Mononuclear cell (primary cell): ENCODE data around the gene KIAA1755. TPM values are rescaled to one million over a fixed set of nuclear protein-coding genes. Genes with fewer than 3 reads are reported as not detected.

Experiments used
- H3K27me3 ChIP-seq: 2 replicates; pipeline ENCODE4 v1.6.0; 2011; ENCODE audit warnings: low read length, control low read depth; ENCODE audit not compliant: insufficient read depth
- H3K4me1 ChIP-seq: 2 replicates; pipeline ENCODE4 v1.5.1; 2011; ENCODE audit warnings: mild to moderate bottlenecking, low read length, control low read depth; ENCODE audit not compliant: insufficient read depth
- H3K4me3 ChIP-seq: 2 replicates; pipeline ENCODE4 v1.5.1; 2011; ENCODE audit warnings: mild to moderate bottlenecking, low read length, moderate library complexity
- H3K9me3 ChIP-seq: 2 replicates; pipeline ENCODE4 v1.5.1; 2011; ENCODE audit warnings: low read depth, mild to moderate bottlenecking, control low read depth, low read length
- total RNA-seq: library from RNA; depleted of rRNA; stranded (reverse); fragments of >200 nt; gene quantifications from one replicate; pipeline ENCODE4 v1.2.3, GENCODE V29; 2012

Gene KIAA1755
- total RNA-seq, 1 donor = 0.10 TPM

DNA sequence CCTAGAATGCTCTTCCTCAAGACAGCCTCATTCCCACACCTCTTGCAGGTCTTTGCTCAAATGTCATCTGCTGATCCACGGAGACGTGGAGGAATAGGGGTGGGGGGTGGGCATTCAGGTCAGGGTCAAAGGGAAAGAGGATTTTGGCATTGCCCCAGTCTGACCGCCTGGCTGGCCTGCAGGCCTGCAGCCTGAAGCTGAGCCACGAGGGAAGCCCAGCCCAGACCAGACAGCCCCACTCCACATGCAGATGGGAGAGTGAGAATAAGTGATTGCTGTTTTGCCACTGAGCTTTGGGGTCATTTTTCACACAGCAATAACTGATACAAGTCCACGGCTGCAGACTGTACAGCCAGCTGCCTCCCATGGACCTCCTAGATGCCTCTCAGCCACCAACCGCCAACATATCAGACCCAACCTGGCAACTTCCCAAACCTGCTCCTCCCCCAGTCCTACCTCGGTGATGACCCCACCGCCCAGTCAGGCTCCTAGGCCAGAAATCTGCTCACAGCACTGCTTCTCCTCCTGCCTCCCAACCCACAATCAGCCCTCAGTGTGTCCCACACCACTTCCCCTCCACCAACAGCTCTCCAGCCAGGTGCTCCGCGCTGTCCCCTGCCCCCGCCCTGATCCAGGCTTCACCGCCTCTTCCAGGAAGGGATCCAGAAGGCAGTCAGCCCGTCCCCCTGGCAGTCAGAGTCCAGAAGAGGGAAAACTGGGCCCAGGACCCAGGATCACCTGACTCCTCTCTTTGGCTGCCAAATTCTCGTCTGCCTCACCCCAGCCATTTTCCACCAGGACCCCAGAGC, 14.0 kb downstream of the KIAA1755 start:
- no peak overlapping the region for H3K4me3 ChIP-seq
- H3K9me3 ChIP-seq = peaks cover 18% of the 10 kb centered on the region
- H3K27me3 ChIP-seq = no peaks in the 10 kb centered on the region
- peaks cover 8% of the 10 kb centered on the region for H3K4me1 ChIP-seq

DNA sequence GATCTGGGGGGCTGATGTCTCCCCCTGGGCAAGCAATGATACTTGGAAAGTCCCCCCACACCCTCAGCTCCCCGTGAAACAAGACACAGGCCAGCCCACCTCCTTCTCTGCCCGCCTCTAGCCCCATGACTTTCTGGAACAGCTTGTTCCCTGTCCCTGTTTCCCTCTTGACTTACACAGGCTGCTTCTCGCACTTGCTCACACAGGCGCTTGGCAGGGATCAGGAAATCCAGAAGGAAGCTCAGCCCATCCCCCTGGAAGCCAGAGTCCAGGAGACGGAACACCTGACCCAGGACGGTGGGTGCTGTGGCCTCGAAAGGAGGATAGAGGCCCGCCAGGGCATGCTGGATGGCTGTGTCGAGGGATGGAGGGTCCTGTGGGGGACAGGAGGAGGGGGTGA, 14.8 kb downstream of the KIAA1755 start:
- H3K27me3 ChIP-seq = no peaks in the 10 kb centered on the region
- H3K9me3 ChIP-seq = peaks cover 18% of the 10 kb centered on the region
- no peak overlapping the region for H3K4me3 ChIP-seq
- peaks cover 4% of the 10 kb centered on the region for H3K4me1 ChIP-seq

DNA sequence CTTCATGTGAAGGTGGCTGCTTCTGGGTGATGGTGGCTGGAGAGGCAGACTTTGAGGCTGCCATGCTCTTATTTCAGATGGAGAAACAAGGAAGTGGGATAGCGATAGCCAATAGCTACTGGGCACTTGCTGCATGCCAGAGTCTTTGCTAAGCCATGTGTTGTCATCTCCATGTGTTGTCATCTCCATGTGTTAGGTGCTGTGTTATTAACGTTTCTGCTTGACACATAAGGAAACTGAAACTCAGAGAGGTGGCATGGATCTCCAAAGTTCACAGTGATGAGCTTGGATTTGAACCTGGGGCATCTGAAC, 16.9 kb downstream of the KIAA1755 start:
- Histone ChIP-seq H3K27me3 (peaks cover 2% of the 10 kb centered on the region), H3K9me3 (peaks cover 18% of the 10 kb centered on the region), H3K4me1 (peaks cover 4% of the 10 kb centered on the region), H3K4me3 (no peak overlapping the region)

DNA sequence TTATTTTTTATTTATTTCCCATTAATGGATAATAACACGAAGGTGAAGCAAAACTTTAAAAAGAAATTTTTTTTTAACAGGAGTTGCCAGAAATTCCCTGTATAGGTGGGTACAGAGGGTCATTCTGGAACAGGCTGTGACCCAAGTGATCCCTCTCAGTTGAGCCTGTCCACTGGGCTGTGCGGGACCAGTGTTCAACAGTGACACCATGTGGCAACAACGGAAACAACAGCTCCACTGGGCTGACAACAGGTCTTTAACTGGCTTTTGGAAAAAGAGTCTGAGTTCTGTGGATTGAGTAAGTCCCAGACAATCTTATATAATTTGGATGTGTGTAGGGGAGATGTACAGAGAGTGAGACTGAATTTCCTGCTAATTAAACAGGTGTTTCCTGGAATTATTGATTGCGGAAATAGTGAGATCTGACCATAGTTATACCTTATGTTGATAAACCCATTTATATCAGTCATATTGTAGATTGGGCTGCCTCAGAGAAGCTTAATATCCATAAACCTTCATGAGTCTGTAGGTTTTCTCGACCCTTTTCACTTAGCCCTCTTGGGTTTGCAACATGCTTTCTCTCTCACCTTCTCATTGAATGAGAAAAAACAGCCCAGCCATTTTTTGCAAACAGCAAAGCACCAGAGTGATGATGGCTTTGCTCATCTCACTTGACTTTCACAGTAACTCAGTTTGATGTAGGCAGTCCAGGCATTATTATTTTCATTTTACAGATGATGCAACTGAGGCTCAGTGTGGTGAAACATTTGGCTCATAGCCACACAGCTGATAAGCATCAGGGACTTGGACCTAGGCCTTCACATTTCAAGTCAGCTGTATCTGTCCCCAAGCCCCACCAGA, 17.5 kb downstream of the KIAA1755 start:
- H3K4me1 ChIP-seq = peaks cover 4% of the 10 kb centered on the region
- H3K27me3 ChIP-seq = peaks cover 2% of the 10 kb centered on the region
- no peak overlapping the region for H3K4me3 ChIP-seq
- peaks cover 18% of the 10 kb centered on the region for H3K9me3 ChIP-seq

DNA sequence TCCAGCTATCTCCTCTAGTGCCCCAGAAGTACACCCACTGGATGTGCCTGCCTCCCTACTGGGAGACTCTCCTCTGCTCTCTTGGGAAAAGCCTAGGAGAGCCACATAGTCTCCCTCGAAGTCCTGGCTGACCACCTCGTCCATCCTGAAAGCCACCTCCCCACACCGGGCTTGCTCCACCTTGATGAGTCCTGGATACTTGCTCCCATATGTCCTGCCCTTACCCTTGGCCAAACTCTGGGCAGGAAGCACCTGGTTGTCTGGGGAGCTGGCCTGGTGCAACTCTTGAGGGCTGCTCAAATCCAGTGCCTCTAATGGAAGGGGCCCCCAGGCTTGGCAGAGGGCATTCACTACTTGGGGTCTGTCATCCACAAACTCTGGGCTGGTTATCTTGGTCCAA, 19.3 kb downstream of the KIAA1755 start:
- Histone ChIP-seq H3K4me1 (peaks cover 4% of the 10 kb centered on the region), H3K27me3 (peaks cover 2% of the 10 kb centered on the region), H3K4me3 (no peak overlapping the region), H3K9me3 (peaks cover 18% of the 10 kb centered on the region)

DNA sequence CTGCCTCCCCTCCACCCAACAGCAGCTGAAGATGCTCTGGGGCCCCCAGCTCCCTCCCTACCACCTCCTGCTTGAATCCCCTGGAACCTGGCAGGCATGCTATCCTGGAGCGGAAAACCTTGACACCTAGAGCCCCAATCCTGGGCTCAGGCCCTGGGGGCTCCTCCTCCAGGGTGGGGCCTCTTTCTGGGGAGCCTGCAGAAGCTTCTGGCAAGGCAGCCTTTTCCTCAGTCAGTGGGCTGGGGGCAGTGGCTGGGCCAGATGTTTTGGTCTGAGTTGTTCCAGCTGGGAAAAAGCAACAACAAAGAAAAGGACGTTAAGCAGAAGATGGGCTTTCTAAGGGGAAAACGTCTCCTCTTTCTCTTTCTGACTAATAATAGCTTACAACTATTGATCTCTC, 21.1 kb downstream of the KIAA1755 start:
- Histone ChIP-seq H3K4me1 (peaks cover 3% of the 10 kb centered on the region), H3K4me3 (no peak overlapping the region), H3K27me3 (peaks cover 2% of the 10 kb centered on the region), H3K9me3 (peaks cover 18% of the 10 kb centered on the region)

DNA sequence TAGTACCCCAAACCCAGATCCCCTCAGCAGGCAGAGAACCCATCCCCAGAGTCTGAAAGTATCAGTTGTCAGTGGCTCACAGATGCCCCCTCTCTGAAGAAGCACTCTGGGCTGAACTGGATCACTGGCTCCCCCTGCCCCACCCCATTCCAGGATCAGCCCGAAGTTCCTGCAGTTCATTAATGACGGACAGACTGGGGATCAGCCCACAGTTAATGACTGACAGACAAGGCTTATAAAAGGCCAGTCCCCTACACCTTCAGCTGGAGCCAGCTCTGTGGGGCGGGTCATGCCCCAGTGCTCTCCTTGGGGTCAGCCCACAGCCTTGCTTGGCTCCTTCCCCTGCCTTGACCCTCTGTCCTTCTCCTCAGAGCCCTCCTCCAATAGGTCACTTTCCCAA, 21.7 kb downstream of the KIAA1755 start:
- Histone ChIP-seq H3K9me3 (peaks cover 18% of the 10 kb centered on the region), H3K27me3 (peaks cover 2% of the 10 kb centered on the region), H3K4me3 (no peak overlapping the region), H3K4me1 (no peaks in the 10 kb centered on the region)

DNA sequence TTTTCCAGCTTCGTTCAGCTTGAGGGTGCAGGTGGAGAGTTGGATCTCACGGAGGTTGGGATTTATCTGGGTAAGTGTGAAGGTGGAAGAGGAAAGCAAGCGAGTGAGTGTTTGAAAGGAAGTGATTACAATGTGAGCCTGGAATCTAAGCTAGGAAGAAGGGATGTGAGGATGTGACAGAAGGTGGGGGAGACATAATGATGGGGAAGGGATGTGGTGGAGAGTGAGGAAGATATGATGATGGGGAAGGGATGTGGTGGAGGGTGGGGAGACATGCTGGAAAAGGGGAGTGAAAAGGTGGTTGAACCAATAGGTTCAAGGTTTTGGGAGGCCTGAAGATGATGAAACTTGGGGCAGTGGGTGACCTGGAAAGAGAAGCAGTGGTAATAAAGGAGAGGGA, 23.2 kb downstream of the KIAA1755 start:
- Histone ChIP-seq H3K4me3 (no peak overlapping the region), H3K4me1 (no peaks in the 10 kb centered on the region), H3K27me3 (peaks cover 2% of the 10 kb centered on the region), H3K9me3 (peaks cover 8% of the 10 kb centered on the region)

DNA sequence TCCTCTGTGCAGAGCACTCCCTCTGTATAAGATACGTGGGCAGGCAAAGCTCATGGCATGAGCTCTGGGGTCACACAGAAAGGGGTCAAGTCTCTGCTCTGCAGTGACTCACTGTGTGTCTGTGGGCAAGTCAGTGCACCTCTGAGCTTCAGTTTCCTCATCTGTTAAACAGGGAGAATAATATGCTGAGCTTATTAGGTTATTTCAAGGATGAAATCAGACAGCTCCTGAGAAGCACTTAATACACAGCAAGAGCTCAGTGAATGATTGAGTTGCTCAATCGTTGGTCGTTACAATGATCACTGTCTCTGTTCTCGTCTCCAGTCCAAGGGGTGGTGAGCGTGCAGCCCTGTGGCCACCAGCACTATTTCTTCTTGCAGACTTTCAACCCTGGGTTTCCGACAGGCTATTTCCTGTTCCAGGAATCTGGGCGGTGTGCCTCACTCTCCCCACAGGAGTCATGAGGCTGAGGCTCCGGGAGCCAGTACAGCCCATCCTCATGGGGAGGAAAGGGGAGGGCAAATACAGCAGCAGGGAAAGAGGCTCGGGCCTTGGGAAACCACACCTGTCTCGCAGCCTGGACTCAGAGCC, 28.9 kb downstream of the KIAA1755 start:
- Histone ChIP-seq H3K27me3 (no peaks in the 10 kb centered on the region), H3K9me3 (no peaks in the 10 kb centered on the region), H3K4me1 (peaks cover 6% of the 10 kb centered on the region), H3K4me3 (no peak overlapping the region)

DNA sequence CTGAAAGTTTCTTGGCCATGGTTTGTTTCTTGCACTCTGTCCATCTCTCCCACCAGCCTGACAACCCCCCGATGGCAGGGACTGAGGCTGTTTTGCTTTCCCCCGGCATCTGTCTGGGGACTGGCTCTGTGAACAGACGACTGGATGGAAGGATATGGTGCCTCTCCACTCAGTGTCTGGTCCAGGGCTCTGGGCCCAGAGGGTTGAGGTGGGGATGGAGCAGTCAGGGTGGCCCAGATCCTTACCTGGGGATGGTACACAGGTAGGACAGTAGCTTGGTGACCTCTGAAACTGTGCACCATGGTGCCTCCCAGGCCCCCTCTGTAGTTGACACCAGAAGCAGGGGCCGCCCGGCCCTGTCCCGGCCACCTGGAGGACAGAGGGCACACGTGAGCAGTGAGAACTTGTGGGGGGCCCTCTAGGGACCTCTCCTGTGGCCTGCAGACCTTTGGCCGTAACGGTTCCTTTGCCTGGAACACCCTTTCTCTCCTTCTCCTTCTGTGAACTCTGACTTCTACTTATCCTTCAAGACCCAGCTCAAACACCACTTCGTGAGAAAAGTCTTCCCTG, 29.5 kb downstream of the KIAA1755 start:
- H3K4me1 ChIP-seq = peaks cover 6% of the 10 kb centered on the region
- no peaks in the 10 kb centered on the region for H3K9me3 ChIP-seq
- no peak overlapping the region for H3K4me3 ChIP-seq
- no peaks in the 10 kb centered on the region for H3K27me3 ChIP-seq

DNA sequence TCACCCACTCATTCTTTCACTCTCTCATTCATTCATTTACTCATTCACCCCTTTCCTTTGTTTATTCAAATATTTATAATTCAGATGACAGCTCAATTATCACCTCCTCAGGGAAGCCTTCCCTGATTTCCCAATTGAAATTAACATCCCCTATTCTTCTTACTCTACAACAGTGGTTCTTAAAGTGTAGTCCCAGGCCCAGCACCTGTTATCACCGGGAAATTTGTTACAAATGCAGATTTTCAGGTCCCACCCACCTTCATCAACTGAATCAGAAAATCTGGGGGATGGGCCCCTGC, 30.3 kb downstream of the KIAA1755 start:
- H3K9me3 ChIP-seq = no peaks in the 10 kb centered on the region
- no peak overlapping the region for H3K4me3 ChIP-seq
- peaks cover 6% of the 10 kb centered on the region for H3K4me1 ChIP-seq
- no peaks in the 10 kb centered on the region for H3K27me3 ChIP-seq

DNA sequence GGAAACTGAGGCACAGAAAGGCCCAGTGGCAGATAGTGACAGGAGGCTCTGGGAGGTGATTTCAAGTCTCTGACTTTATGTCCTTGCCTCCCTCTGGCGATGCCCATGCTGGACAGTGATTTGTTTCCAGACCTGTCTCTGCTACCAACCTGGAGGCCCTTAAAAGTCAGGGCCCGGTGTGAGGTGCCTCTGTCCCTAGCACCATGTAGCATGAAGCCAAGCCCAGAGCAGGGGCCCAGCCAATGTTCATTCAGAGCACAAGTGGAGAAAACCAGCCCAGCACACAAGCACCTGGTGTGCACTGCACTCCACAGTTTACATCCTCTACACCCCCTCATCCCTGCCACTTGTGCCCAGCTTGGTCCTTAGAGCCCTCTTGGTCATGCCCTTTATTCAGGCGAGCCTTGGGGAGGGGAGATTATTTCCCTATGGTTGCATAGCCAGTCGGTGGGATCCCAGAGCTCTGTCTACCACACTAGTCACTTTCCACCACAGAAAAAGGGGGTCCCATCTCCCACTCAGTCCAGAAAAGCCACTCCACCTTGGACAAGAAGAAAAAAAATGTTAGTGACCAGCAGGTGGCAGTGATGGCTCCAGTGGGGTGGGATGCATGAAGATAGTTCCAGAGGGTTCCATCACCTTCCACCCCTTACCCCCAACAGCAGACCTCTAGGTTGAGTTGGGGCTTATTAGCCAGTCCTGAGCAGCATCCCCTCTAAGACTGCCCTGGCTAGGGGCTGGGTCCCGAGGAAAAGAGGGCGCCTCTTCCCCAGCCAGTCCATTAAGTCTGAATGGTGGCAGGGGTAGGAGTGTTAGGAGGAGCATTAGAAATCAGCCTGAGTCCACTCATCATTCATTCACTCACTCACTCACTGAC, 30.9 kb downstream of the KIAA1755 start:
- no peaks in the 10 kb centered on the region for H3K9me3 ChIP-seq

DNA sequence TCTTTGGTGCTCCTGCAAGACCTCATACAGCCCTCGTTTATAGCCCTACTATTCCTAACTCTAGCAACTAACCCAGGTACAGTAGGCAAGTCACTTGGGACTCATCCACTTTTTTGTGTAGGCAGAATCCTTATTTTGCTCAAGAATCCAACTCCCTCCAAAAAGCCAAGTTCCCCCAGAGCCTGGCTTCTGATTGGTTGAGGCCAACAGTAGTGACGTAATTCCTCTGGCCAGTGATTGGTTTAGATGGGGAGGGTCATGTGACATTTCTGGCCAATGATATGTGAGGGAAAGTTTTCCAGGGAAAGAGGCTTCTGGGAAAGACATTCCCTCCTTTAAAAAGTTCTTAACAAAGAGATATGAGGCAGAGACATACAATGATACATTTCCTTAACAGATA, 32.1 kb downstream of the KIAA1755 start:
- Histone ChIP-seq H3K9me3 (no peaks in the 10 kb centered on the region), H3K27me3 (no peaks in the 10 kb centered on the region), H3K4me3 (no peak overlapping the region), H3K4me1 (peaks cover 17% of the 10 kb centered on the region)

More for the DNA sequence above, 30.9 kb downstream of the KIAA1755 start:
- peaks cover 9% of the 10 kb centered on the region for H3K4me1 ChIP-seq
- no peaks in the 10 kb centered on the region for H3K27me3 ChIP-seq
- H3K4me3 ChIP-seq = no peak overlapping the region
